Stimulated activated CD8-positive, alpha-beta memory T cell treated with anti-CD3 and anti-CD28 coated beads, Interleukin-7, amount 100 ng/mL, for 4 hours (primary cell): Measurements from ENCODE around the gene ARFRP1.
"Not testable (repeated sequence)": the region's sequence is repeated elsewhere in the genome, so short reads cannot be mapped to it uniquely, and the experiment has no call there.

Source experiments
- DNase-seq, 2 donors: peaks; one replicate each; pipeline ENCODE4 v3.0.0-alpha.2; 2020; ENCODE audit warnings: low read depth in 2 of 2

ARFRP1 gene

GRCh38 chr20:63656451-63656850, 51.3 kb downstream of the ARFRP1 start:
- no peak for DNase-seq

DNA sequence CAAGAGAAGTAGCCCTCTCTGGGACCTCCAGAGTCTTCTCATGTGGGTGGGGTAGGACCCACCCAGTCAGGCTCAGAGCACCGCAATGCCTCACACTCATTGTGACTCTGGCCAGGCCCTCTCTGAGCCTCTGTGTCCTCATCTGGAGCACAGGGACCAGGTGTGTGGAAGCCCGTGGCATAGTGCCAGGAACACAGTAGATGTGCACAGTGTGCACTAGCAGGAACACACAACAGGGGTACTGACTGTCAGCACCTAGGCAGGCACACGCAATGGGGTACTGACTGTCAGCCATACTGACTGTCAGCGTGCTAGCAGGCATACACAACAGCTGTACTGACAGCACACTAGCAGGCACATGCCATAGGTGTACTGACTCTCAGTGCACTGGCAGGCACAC, 52.5 kb downstream of the ARFRP1 start:
- DNase-seq: no peak

- DNase-seq: no peak
Measured at GRCh38 chr20:63653974-63654668, 53.7 kb downstream of the ARFRP1 start.

DNA sequence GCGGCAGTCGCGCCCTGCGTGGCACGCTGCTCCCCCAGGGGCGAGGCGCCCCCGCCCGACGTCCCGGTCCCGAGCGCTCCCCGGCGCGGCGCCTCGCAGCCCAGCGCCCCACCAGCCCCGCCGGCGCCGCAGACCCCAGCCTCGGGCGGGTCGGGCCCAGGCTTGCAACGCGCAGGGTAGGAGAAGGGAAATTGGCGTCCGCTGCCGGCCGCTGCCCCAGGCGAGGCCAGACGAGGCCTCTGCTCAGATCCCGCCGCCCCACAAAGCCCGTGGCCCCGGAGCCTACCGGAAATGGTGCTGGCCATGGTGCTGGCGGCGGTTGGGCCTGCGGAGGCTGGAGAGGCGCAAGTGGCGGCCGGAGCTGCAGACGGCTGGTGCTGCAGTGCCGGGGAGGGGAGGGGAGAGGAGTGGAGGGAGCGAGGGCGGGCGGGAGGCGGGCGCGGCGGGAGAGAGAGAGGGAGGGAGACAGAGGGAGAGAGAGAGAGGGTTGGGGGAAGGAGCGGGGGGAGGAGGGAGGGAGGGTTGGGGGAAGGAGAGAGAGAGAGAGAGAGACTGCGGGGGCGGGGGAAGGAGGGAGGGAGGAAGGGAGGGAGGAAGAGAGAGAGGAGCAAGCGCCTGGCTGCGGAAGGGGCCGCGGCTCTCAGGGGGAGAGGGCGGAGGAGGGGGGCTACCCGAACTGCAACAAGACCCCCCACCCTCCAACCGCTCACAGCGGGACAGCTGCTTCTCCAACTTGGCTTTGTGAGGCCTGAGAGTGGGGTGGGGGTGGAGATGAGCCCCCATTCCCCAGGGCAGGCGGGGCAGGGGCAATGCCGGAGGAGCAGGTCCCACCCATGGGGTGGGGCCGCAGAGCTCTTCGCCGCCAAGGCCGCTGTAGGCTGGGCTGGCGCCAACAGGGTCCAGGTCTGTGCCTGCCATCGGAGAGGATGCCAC, 54.5 kb downstream of the ARFRP1 start, which contains the start of gene STMN3:
TSS of gene STMN3 (minus strand) at position 384 of the 933 bp plus-strand sequence. CDS start at position 305, 79 bp downstream.
- DNase-seq: peak; percentile 34 to 58

GRCh38 chr20:63652192-63652980, 55.4 kb downstream of the ARFRP1 start:
- peak in 1 of 2 donors; percentile 45 for DNase-seq

GRCh38 chr20:63651942-63652191, 55.9 kb downstream of the ARFRP1 start:
- DNase-seq: no peak

DNA sequence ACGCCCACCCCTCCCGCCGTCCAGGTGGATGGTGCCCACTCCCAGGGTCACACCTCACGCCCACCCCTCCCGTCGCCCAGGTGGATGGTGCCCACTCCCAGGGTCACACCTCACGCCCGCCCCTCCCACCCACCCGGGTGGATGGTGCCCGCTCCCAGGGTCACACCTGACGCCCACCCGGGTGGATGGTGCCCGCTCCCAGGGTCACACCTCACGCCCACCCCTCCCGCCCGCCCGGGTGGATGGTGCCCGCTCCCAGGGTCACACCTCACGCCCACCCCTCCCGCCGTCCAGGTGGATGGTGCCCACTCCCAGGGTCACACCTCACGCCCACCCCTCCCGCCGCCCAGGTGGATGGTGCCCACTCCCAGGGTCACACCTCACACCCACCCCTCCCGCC, 57.3 kb downstream of the ARFRP1 start:
- DNase-seq: not testable (repeated sequence)

DNA sequence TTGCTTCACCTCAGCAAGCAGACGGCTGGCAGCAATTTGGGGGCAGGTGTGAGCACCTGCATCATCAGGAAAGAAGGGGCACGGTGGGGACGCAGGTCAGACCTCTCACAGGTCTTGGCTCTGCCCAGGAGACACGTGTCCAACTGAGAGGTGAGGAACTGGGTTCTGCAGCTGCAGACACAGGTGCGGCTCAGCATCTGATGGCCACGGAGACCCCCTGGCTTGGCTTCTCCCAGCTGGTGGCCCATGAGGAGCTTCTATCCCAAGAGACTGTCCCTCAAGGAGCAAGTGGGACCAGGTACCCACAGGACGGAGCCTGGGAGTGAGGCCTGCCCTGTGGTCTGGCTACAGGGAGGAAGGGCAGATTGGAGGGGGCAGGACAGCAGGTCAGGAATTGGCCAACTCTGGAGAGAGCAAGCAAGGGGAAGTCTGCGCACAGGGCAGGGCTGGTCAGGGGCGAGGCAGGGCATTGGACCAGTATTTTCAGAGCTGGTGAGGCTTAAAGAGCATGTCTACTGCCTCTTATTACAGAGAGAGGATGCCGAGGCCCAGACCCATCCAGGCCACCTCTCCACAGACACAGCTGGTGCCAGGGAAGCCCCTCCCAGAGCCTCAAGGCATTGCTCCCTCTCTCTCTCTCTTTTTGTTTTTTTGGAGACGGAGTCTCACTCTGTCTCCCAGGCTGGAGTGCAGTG, 58.7 kb downstream of the ARFRP1 start:
- DNase-seq: no peak
